SH-SY5Y (cell line): ENCODE data around the gene CLSTN2.

ENCODE experiments used
- GATA2 ChIP-seq: IDR thresholded peaks from 2 replicates; pipeline ENCODE4 v1.6.1; 2011; ENCODE audit warnings: mild to moderate bottlenecking, low read depth, low read length
- GATA3 ChIP-seq: IDR thresholded peaks from 2 replicates; pipeline ENCODE4 v1.6.1; 2011; ENCODE audit warnings: low read depth, mild to moderate bottlenecking, low read length, moderate library complexity

DNA sequence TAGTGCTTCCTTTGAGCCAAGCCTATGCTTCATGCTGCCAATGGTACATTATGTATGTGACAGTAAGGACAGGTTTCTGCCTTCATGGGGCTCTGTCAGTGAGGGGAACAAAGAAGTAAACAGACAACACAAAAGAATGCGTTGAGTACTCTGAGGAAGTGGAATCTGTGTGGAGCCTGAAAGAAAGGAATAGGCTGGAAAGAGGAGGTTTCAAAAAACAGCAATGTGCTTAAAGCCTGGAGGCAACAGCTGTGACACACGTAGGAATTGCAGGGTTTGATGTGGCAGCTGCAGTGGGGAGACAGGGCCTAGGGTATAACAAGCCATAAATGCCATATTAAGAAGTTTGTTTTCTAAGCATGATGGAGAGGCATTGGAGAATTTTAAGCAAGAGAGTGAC is 316.7 kb downstream of the CLSTN2 start:
- TF ChIP-seq GATA2, result no peak
- no peak for TF ChIP-seq GATA3
